Muscle of arm (tissue), 12 donors: Measurements from ENCODE around the gene ERCC6. TPM values are rescaled to one million over a fixed set of nuclear protein-coding genes. Genes with fewer than 3 reads are reported as not detected.

Experiments
- DNase-seq: peaks from one replicate; pipeline ENCODE4 v3.0.0-alpha.2; 2013
- polyA plus RNA-seq, 12 donors: library from polyadenylated mRNA; unstranded; fragments of 120-200 nt; gene quantifications; one replicate each; pipeline ENCODE4 v1.2.1, GENCODE V29; 2013; ENCODE audit not compliant: insufficient read length in 12 of 12

Gene ERCC6
- polyA plus RNA-seq, 12 donors = 9.3 to 24.1 (median 12.7) TPM; not detected in 1

- DNase-seq = no peak
These were observed 26.7 kb downstream of the ERCC6 start for GRCh38 chr10:49512121-49512809.

DNA sequence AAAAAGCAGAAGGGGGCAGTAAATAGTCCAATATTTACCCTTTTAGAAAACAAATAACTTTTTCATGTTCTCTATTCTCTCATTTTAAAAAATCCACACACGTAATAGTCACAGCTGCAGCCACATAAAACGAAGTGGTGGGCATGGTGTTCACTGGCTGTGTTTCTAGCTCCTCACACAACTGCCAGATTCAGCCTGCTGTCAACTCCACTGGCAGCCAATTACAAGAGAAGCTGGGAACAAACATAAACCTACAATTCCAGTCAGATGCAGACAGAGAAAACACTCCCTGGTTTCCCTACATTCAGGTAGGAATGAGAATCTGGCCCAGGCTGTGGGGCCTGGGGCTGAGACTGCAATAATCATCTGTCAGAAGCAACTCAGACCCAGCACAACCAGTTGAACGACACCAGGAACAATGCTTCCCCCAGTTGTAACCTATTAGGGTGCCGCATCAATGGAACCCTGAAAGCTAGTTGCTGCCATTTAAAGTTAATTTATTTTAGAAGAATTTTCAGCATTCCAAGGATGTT lies 29.1 kb downstream of the ERCC6 start:
- no peak for DNase-seq

DNA sequence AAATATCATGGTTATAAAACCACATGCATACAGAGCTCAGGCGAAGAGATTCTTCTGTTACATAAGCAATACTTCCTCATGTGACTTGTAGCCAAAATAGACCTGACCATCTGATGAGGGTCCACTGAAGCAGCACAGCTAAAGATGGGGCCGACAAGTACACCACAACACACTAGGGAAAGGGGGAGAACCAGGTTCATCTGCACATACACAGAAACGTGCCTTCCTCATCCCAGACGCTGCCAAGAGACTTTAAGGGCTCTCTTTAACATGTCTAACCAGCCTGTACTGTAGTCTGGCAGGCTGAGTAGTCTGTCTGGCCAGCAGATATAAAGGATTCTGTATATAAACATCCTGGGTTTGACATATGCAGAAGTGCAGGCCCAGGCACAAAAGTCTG lies 30.3 kb downstream of the ERCC6 start:
- no peak for DNase-seq

GRCh38 chr10:49508249-49508648 lies 30.7 kb downstream of the ERCC6 start:
- DNase-seq = no peak

DNA sequence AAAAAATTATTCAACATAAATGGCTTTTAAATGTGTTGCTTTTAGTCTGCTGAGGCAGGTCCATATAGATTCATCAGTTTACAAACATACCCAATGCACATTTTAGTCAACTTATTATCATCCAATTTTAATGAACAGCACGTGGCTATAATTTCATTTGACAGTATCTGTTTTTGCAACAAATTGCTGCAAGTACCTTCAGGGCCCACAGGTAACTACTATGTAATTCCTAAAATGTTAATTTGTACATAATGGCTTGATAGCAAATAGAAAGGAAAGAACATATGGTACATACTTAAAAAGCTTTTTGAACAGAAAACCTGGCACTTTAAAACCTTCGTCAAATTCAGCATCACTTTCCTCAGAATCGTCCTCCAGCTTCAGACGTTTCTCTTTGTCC lies 33.3 kb downstream of the ERCC6 start:
- DNase-seq = no peak

- no peak for DNase-seq
These were observed 33.8 kb downstream of the ERCC6 start for GRCh38 chr10:49505076-49505475.

DNA sequence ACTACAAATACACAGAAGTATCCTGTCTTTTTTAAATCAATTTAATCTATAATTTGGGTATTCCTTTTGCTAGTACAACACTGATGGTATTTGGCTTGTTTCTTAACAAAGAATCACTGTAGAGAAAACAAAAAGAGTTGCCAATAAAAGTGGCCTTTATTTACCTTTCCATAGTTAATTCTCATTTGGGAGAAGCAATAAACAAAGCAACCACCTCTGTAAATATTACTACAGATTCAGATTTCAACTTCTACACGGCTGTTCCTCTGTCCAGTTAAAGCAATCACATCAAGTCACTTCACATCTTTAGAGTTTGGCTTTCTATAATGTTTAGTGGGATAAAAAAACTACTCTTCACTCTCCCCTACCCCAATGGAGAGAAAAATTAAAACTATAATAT lies 34.4 kb downstream of the ERCC6 start:
- no peak for DNase-seq

GRCh38 chr10:49502358-49502757 lies 36.6 kb downstream of the ERCC6 start:
- DNase-seq = no peak

DNA sequence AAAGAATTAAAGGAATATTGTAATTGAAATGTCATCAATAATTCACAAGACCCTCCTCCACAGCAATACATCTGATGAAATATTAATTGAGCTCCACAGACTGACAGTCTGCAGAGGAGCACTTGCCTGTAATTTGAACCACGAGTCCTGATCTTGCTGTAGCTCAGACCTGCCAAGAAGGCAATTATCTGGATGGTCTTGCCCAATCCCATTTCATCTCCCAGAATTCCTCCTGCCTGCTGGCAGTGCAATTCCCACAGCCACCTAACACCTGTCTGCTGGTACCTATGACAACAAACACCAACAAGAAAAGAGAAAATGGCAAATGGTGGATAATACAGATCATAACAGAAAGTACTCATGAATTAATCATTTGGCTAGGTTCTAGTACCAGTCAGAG lies 38.5 kb downstream of the ERCC6 start:
- no peak for DNase-seq

DNA sequence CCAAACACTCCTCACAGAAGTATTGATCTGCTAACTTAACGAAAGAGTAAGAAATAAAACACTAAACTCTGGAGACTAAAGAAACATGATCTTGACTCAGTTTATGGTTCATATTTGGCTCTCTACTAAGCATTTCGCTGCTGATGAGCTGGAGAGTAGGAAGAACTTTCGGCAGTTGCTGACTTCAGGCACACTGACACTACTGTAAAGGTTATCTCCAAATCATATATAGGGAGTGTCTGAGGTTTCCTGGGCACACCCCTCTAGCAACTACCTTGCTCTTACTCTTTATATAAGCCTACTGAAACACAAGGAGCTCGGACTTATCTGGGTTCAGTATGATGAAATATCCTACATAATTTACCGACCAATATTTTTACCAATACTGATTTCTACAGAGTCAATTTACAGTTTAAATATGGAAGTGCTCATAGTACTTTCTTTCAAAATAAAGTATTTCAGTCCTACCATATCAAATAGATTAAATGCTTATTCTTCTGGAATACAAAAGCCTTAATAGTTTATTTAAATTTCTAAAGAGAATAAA lies 39.5 kb downstream of the ERCC6 start:
- DNase-seq = no peak

DNA sequence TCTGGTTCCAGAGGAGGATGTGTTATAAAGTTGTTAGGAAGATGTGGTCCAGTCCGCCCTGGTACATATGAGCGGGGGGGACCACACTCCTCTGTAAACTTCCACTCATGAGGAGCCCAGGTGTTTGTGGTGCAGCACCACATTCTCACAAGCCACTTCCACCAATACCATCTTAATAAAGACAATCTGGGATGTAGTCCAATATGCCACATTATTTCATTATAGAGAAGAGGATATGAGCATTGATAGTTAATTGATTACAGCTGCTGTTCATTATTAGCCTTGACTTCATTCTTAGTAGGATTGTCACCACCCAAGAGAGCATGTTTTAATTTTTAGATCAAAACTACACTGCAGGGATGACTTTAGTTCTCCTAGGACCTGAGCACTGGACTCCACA lies 40.5 kb downstream of the ERCC6 start:
- DNase-seq = no peak

DNA sequence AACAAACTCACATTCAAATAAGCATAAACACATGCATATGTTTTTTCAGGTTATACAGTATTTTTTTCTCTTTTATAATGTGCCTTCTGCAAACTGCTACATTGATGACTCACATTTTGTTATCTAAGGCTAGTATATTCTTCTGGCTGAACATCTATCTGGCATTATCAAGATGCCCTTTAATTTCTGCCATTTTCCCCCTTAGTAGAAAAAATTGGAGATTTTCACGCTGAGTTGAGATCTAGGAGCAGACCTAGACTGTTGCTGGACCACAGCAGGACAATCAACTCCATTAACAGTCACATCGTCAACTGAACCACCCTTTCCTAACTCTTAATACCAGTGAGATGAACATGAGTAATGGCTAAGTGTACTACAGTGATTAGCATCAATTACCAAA lies 41.6 kb downstream of the ERCC6 start:
- DNase-seq = no peak

GRCh38 chr10:49488056-49488717 lies 50.7 kb downstream of the ERCC6 start:
- DNase-seq = no peak

GRCh38 chr10:49486738-49487137 lies 52.2 kb downstream of the ERCC6 start:
- DNase-seq = no peak

DNA sequence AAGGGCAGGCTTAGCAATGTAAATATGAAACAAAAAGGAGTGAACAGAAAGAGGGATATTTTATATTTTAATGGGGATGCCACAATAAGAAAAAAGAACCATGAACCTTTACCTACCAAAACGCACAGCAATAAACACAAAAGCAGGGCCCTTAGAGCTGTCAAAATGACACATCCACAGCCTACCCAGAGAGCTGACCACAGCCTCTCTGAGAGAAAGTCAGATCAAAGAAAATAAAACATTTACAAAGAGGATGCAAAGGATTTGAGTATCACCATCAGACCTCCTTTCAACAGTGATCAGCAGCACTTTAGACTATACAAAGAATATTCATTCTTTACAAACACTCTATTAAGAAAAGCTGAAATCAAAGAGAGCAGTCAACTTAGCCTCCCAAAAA lies 52.9 kb downstream of the ERCC6 start:
- DNase-seq = no peak

GRCh38 chr10:49484486-49485235 lies 54.3 kb downstream of the ERCC6 start:
- DNase-seq = no peak

DNA sequence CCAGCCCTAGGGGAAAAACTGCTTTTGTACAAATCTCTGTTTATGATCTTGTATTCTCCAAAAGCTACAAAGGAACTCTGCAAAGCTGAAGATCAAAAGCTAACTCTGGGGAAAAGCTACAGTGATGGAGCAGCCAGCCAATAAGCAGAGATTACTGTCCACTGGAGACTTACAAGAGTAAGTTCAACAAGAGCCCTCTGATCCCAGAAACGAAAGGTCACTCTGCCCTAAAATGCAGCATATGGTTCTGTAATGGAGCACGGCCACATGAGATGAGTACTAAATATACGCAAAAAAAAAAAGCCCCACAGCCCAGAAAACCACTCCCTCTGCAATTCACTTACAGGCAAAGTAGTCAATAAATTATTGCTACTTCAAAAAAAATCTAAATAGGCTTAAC lies 60.1 kb downstream of the ERCC6 start:
- DNase-seq = no peak

DNA sequence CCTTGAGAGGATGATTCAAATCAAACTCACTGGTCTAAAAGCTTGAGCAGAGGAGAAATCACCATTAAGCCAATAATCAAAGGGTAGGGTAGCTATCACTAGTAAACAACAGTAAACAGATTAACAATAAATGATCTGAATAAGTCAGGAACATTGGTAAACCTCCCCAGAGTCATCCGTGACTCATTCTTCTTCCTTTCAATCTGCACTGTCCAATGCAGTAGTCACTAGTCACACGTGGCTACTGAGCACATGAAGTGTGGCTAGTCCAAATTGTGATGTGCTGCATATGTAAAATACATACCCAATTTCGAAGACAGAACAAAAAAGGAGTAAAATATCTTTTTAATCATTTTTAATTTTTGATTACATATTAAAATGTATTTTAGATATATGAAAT lies 64.0 kb downstream of the ERCC6 start:
- DNase-seq = no peak

DNA sequence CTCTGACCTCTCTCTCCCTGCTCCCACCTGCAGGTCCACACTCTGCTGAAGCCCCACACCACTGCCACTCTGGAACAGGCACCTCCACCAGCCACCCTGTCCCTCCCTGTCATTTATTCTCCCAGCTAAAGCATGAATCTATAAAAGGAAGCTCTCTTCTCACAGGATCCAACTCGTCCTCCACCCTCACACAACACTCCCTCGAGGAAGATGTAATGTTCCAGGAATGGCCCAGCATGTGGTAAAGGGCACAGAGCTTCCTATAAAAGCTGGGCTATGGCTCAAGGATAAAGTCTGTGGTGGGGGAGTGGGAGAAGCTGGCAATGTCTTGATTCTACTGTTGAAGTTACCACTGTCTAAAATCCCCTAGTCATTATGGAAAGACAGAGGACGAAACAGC lies 67.4 kb downstream of the ERCC6 start:
- DNase-seq = no peak

DNA sequence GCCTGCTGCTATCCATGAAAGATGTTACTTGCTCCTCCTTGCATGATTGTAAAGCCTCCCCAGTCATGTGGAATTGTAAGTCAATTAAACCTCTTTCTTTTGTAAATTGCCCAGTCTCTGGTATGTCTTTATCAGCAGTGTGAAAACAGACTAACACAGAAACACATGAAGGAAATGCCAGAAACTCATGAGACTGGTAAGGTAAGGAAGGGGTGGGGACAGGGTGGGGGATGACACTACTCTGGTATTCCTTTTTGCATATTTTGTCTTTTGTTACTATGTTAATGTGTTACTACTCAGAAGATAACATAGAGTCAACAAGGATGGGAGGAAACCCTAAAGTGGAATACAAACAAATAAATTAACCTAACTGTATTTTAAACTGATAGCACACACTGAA lies 73.2 kb downstream of the ERCC6 start:
- DNase-seq = no peak
